GM12872 (cell line): Measurements from ENCODE around the gene CHST8.

Experiments used
- TF ChIP-seq, protein P1 (sequence below): IDR thresholded peaks from 3 replicates; pipeline ENCODE4 v1.5.1; 2011; ENCODE audit warnings: low read depth, mild to moderate bottlenecking, low read length, moderate library complexity; ENCODE audit not compliant: insufficient read depth

Gene CHST8

GRCh38 chr19:33671211-33671610 lies 49.5 kb downstream of the CHST8 start:
- TF ChIP-seq, protein P1, sequence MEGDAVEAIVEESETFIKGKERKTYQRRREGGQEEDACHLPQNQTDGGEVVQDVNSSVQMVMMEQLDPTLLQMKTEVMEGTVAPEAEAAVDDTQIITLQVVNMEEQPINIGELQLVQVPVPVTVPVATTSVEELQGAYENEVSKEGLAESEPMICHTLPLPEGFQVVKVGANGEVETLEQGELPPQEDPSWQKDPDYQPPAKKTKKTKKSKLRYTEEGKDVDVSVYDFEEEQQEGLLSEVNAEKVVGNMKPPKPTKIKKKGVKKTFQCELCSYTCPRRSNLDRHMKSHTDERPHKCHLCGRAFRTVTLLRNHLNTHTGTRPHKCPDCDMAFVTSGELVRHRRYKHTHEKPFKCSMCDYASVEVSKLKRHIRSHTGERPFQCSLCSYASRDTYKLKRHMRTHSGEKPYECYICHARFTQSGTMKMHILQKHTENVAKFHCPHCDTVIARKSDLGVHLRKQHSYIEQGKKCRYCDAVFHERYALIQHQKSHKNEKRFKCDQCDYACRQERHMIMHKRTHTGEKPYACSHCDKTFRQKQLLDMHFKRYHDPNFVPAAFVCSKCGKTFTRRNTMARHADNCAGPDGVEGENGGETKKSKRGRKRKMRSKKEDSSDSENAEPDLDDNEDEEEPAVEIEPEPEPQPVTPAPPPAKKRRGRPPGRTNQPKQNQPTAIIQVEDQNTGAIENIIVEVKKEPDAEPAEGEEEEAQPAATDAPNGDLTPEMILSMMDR: no peak

DNA sequence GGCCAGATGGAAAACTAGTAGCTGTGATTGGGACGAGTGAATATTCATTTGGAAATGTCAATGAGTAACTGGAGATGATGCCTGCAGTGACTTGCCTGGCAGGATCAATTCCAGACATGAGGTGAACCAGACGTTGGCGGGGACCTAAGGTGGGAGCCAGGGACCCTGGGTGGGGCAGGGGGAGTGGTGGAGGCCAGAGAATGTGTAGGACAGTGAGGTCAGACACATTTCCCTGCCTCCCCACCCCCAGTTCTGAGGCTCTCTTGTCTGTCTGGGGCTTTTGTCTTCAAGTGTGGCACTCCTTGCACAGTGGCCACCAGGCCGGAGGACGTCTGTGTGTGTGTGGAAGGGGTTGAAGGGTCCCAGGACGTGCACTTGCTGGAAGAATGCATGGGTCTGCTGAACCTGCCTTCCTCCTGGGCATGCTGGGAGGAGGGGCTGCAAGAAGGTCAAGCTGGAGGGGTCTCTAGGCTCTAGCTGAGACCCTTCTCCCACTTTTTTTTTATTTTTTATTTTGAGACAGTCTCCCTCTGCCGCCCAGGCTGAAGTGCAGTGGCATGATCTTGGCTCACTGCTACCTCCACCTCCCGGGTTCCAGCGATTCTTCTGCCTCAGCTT lies 51.6 kb downstream of the CHST8 start:
- TF ChIP-seq, protein P1: no peak

DNA sequence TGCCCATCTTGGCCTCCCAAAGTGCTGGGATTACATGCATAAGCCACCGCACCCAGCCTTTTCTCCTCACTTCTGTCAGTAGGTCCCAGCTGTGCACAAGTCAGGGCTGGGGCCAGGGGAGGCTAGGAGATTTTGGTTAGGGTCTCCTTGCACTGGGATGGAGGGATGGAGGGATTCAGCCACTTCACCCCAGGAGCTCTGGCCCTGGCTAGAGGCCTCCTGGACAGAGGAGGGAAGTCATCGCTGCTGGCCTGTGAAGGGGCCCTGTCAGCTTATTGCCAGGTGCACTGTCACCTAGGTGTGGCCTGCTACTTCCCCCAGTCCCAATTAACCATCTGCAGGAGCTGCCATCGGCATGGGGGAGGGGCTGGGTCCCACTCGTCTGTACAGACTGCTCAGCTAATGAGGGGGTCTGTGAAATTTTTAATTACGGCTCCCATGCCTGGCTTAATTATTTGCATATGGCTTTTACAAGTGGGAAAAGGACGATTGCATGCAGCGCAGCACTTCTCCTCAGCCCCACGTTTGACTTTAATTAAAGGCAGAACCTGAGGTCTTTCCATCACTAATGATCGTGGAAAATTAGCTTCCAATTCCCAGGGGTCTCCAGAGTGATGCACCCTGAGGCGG lies 52.4 kb downstream of the CHST8 start:
- TF ChIP-seq, protein P1: no peak

GRCh38 chr19:33674626-33675367 lies 53.0 kb downstream of the CHST8 start:
- TF ChIP-seq, protein P1: no peak

GRCh38 chr19:33675501-33676124 lies 53.9 kb downstream of the CHST8 start:
- TF ChIP-seq, protein P1: no peak

GRCh38 chr19:33676999-33677665 lies 55.4 kb downstream of the CHST8 start:
- TF ChIP-seq, protein P1: no peak
